NCI-H510A treated with DMSO at 0.1 percent for 48 hours (cell line): ENCODE measurements around the gene GPATCH8.
A peak's percentile ranks its signal among the peaks of the same experiment; 100 is the strongest.

Experiments used
- DNase-seq: peaks from one replicate; lab custom pipeline; 2025; lab: John Stamatoyannopoulos, UW

The GPATCH8 gene

DNA sequence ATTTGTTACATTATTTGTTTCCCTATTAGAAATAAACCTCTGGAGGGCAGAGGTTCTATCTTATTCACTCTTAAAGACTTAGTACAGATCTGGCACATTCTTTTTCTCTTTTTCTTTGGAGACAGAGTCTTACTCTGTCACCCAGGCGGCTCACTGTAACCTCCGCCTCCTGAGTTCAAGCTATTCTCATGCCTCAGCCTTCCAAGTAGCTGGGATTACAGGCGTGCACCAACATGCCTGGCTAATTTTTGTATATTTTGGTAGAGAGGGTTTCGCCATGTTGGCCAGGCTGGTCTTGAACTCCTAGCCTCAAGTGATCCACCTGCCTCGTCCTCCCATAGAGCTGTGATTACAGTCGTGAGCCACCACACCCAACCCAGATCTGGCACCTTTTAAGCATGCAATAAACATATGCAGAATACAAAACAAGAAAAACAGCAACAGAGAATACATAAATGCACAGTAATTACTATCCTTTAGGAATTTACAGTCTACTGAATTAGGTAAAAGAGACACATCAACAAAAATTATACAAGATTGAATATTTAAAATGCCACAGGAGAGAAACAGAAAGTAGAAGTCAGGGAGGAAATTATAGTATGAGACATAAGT is 52.1 kb downstream of the GPATCH8 start:
- no peak for DNase-seq

DNA sequence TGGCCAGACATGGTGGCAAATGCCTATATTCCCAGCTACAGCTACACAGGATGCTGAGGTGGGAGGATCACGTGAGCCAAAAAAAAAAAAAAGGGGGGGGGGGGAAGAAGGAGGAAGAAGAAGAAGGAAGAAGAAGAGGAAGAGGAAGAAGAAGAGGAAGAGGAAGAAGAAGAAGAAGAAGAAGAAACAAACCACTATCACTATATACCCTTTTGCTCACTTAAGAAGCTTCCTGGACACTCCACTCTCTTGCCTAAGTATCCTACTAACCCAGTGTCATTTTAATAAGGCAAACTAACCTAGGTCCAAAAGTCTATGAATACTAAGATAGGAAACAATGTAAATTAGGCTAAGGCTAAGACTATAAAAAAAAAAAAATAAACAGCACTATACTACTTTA is 54.8 kb downstream of the GPATCH8 start:
- no peak for DNase-seq

DNA sequence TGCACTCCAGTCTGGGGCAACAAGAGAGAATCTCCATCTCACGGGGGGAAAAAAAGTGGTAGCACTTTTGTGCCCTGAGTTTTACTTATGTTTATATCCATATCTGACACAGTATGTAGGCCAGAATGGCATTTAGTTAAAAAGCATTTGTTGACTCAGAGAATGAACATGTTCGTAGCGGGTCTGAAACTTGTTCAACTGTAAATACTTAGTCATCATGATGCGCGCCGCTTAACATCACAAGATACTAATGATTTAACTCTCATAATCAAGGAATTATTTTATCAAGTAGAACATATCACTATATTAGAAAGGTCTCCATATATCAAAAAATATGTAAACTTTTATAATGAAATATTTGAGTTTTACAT is 58.5 kb downstream of the GPATCH8 start:
- DNase-seq, result no peak

DNA sequence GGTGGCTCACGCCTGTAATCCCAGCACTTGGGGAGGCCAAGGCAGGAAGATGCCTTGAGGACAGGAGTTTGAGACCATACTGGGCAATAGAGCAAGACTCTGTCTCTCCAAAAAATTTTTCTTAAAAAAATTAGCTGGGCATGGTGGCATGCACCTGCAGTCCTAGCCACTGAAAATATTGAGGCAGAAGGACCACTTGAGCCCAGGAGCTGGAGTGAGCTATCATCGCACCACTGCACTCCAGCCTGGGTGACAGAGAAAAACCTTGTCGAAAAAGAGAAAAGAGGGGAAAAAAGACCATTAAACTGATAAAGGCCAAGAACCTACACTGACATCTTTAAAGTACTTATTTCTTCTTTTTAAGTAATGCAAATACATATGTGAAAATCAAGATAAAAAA is 60.4 kb downstream of the GPATCH8 start:
- no peak for DNase-seq

DNA sequence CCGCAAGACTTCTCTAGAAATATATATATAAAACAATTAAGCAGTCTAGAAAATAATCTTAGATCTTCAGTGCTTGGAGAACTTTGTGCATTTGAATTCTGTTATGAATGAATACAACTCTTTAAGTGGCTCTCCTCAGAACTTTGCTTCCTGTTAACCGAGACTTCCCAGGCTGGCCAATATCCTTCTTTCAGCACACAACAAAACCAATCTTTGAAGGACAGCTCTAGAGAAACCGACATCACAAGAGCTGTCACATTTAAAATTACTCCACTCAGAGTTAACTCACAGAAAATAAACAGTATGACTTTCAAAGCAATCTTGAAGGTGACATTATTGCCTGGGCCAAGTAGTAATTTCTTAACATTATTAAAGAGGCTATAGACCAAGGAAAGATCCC is 64.0 kb downstream of the GPATCH8 start:
- no peak for DNase-seq

DNA sequence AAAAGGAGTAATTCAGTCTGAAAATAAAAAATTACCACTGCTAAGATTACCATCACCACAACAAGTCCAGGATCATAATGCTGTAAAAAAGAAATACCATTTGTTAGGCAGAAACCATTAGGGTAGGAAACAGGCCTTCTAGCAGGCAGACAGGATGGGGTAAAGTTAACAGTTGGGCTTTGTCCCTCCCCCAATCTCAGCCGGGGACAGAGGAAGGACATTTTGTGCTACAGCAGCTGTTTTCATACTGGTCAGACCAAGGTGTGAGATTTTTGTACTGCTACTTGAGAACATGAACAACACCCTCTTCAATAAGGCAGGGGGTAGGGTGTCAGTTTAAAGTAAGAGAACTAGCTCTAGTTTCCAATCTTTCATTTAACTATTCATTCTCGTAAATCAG is 64.6 kb downstream of the GPATCH8 start:
- DNase-seq, result no peak

DNA sequence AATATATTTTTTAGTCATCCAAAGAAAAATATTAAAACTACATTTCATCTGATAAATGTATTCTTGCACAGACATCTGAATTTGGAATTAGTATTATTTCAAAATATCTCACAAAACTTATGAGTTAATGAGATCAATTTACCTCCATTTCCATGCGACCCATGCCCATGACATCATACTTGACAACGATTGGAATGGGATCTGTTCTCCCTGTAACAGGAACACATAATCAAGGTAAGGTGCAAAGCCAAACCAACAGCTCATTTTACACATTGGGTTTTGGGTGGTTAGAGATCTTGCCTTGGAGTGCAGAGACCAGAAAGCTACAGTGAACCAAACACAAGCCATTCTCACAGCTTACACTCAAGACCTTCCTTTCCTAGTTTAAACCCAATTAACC is 66.9 kb downstream of the GPATCH8 start:
- no peak for DNase-seq

DNA sequence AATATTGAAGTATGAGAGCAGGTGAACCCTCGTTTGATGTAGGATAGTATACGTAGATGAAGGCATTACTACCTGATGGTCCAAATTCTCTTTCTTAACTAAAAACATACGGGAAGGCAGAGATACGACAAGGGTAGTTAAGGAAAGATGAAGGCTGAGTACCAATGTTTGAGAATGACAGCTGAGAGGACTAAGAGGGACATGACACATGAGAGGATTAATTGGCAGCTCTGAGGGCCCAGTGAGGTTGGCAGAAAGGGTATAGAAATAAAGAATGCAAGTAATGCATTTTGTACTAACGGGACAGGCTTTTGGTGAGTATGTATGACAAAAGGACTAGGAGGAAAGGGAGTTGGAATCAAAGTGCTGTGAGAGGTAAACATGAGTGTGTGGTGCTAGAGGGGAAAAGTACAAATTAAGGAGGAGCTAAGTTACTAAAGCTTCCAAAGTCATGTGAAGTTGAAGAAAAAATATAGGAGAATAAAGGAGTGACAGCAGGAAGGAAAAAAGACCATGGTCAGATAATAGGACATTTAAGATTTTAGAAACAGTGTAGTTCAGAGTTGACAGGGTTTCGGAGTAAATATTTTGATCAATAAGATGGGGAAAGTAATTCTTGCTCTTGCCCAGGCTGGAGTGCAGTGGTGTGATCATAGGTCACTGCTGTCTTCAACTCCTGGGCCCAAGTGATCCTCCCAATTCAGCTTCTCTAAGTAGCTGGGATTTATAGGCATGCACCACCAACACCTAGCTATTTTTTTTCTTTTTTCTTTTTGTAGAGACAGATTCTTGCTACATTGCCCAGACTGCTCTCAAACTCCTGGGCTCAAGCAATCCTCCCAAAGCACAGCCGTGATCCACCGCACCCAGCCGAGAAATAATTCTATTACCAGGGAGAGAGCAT is 70.7 kb downstream of the GPATCH8 start:
- no peak for DNase-seq

DNA sequence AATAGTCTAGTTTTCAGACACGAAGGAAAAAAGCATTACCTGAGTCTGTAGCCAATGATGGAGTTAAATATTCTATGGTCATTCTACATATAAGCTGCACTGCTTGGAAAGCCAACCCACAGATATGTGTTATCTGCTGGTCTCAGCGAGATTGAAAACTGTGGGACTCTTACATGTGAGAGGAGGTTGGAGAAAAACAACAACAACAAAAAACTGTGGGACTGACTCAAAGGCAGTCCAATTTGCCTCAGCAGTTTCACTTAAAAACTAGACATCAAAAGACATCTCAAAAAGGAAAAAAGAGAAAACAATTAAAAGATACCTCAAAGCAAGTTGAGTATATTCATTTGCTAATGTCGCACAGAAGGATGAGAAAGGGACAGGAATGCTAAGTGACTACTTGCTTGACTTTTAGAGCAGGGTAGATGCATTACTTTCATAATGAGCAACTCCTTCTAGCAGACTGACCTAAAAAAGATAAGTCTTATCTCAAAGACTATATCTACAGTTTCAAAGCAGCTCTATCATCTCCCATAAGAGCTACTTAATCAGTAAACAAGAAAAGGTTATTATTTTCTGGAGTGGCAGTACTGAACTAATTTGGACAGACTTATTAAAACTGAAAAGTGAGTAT is 78.3 kb downstream of the GPATCH8 start:
- no peak for DNase-seq

DNA sequence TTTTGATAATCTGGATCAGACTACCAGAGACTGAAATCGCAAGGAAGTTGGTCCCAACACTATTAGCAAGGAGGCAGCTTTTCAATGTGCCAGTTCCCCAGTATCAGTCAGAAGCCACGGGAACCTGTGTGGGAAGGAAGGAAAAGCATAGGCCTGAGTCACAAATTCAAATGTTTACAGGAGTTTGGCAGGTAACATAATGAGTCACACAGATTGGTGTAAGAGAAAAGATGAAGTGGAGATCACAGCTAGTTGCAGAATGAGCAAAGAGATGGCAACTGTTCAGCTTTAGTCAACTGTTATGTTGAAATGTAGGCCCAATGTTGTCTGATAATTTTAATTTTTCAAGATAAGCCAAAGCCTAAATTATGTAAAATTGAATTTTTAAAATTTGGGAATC is 85.7 kb downstream of the GPATCH8 start:
- no peak for DNase-seq

DNA sequence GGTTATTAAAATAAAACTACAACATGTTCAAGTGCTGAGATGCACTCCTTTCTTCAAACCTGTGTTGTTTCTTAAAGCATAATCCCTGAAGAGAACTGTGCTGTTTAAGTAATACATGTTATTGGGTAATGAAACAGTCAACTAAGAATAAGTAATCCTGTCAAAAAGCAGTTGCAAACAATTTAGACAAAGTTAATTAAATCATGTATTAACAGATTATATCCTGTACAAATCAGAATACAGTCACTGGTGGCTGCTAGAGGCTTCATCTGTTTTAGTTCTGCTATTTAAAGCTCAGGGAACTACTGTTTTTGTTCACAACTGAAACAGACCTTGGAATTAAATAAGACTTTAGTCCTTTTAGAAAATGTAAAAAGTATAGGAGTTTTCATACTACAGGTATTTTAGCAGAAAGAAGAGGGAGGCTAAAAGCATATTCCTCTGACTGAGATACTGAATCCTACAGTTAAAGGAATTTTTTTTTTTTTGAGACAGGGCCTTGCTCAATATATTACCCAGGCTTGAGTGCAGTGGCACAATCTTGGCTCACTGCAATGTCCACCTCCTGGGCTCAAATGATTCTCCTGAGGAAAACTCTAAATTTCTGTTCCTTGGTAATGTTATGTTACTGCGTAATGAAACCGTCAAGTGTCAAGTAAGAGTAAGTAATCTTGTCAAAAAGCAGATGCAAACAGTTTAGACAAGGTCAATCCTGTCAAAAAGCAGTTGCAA is 86.5 kb downstream of the GPATCH8 start:
- DNase-seq, result no peak

DNA sequence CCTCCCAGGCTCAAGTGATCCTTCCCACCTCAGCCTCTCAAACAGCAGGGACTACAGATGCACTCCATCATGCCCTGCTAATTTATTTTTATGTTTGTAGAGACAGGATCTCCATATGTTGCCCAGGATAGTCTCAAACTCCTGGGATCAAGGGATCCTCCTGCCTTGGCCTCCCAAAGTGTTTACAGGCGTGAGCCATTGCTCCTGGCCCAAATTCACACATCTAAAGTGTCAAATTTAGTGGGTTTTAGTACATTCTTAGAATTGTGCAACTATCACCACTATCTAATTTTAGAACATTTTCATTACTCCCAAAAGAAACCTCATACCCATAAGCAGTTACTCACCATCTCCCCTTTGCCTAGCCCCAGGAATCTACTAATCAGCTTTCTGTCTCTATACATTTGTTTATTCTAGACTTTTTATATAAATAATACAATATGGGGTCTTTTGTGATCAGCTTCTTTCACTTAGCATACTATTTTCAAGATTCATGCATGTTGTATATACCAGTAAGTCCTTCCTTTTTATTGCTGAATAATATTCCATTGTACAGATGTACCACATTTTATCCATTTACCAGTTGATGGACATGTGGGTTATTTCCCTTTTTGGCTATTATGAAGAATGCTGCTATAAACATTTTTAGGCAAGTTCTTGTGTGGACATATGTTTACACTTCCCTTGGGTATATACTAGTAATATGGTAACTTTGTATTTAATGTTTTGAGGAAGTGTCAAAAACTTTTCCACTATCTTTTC is 88.6 kb downstream of the GPATCH8 start:
- no peak for DNase-seq

DNA sequence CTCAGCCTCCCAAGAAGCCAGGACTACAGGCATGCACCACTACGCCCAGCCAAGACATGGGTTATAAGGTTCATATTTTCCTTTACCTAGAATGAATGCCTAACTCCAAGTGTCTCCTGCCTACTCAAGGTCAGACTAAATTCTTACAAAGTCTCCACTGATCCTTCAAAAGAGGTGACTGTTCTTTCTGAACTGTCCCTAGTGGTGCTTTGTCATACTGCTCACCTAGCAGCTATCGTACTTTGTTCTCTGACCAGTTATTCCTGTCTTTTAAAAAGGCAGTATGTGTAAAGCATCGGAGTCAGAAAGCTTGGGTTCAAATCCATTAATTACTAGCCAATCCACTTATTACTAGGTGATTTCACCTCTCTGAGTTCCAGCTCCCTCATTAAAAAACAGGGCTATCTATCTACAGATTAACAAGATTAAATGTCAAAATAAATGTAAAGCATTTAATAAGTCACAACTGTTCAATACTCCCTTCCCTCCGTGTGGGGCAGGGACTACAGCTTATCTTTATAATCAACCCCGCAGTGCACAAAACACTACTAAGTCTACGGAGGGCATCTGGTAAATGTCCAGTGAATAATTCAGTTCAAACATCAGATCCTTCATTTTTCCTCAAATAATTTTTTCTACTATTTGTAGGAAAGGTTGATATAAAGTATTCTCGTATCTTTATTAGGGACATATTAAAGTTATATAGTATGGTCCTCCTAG is 93.7 kb downstream of the GPATCH8 start:
- DNase-seq, result no peak

DNA sequence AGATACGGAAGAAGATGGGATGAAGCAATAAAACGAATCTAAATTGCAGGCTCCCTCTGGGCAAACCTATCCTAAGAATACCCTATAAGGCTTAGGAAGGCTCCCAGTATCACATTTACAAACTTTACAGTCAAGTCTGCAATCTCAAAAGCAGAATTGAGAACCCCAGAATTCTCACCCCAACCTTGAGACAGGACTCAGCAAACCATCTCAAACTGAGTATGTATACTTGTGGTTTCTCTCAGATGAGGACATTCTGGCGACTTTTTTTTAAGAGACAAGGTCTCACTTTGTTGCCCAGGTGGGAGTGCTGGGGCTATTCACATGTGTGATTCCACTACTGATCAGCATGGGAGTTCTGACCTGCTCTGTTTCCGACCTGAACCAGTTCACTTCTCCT is 94.4 kb downstream of the GPATCH8 start:
- DNase-seq, result no peak

DNA sequence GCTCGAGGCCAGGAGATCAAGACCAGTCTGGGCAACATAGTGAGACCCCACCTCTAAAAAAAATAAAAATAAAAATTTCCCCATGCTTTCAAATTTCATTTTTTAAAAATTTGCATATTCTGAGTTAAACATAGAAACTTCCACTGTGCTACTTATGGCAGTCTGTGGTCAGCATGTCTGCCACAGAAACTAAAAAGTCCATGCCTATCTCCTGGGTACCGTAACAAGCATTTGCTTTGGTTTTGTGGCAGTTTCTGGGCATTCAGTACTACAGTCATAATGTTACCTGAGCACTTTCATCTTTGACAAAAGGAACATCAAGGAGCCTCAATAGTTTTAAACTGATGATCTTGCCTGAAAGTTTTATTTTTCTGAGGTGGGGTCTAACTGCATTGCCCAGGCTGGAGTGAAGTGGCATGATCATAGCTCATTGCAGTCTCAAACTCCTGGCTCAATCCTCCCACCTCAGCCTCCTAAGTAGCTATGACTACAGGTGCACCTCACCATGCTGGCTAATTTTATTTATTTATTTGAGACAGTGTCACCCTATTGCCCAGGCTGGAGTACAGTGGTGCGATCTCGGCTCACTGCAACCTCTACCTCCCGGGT is 100.5 kb downstream of the GPATCH8 start:
- no peak for DNase-seq

DNA sequence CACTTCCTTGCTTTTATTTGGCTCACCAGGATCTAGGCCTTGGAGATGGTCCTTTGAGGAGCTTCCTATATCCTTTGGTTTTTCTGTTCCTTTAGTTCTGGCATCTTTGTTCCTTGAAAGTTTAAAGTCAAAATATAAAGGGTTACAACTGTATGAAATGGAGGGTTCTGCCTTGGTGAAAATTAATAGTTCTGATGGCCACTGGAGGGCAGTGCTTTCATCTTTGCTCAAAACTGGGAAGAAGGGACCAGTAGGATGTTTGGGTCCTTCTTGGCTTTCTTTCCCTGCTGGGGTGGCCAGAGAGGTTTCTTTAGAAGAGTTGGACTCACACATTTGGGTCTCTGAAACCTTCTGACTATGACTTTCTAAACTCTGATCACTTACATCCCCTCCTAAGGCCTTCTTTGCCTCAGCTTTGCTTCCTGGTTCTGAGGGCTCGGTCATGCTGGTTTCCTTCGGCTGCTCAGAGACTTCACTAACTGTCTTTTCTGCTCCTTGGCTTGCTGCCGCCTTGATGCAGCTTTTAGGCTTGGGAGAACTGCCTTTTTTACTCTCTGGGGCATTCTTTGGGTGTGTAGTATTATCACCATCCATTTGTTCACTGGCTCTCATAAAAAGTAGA is 102.9 kb downstream of the GPATCH8 start:
- DNase-seq, result peak; percentile 8

DNA sequence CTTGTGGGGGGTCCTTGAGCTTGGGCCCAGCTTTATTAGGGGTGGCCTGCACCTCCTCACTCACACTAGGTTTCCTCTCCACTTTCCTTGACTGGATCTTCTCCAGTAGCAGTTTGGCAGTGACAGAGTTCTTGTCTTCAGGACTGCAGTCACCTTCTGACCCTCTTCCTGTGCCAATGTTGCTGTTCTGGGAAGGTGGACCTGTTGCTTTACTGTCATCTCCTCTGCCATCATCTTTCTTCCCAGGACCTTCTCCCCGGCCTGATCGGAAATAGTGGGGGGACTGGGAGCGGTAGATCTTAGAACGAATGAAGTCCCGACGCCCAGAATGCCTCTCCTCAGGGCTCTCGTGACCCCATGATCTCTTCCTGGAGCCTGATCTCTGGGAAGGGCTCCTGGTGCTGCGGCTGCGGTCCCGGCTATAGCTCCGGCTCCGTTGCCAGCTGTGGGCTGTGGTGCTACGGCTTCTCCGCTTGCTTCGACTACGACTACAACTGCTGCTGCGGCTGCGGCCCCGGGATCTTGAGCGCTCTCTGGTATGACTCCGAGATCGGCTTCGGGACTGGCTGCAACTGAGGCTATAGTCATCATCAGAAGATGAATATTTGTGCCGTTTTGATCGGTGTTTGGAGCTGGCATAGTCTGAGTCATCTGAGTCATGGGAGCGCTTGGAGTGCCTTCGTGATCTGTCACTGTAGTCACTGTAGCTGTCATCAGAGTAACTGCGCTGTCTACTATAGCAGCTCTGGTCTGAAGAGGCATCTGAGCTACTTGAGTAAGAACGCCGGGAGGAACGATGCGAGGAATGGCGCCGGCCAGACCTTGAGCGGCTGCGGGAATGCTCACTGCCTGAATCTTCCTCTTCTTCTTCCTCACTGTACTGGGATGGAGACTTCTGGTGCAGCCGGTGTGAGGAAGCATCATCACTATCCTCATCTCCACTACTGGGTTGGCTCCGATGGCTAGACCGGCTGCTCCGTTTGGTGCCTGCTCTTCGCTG is 104.2 kb downstream of the GPATCH8 start:
- no peak for DNase-seq

DNA sequence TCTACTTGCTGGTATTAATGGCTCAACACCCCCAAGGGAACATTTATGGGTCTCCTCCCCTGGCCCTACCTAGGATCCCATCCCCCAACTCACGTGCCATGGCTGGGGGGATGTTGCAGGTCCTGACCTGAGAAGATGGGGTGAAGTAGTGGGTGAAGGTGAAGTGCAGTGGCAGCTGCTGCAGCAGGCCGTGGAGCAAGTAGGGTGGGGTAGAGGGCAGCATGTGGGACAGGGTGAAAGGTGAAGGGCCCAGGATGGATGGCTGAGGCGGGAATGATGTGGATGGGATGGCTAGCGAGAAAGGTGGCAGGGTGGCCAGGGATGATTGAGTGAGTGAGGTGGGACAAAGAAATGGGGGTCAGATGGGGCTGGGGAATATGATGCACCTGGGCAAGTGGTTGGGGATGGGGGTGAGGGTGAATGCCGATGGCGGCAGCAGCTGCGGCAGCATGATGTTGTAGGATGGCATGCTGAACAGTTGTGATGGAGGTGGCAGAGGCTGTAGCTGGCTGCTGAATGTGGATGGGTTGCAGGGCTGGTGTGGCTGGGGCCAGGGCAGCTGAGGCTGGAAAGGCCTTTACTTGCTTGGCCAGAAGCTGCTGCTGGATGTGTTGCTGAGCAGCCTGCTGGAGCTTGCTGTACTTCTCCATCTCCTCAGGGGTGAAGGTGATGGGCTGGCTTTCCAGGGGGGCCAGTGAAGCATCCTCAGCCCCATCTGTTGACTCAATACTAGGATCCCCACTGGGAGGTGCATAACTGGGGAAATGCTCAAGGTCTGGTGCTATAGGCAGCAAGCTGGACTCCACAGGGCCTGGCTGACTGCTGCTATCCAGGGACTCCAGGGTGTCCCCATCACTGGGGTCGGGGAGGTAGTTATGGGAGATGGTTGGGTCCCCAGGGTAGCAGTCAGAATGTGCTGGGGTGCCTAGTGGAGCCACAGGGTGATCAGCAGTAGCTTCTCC is 105.4 kb downstream of the GPATCH8 start:
- DNase-seq, result no peak
